Thymus (tissue), 11 donors: ENCODE data around the gene PXMP2. TPM values are rescaled to one million over a fixed set of nuclear protein-coding genes. Genes with fewer than 3 reads are reported as not detected.
A peak's percentile ranks its signal among the peaks of the same experiment; 100 is the strongest.

Experiments used
- DNase-seq, 9 donors: peaks; one replicate each; pipeline ENCODE4 v3.0.0-alpha.2; 2013; ENCODE audit warnings: low spot score in 9 of 9, low read depth in 6 of 9, missing footprints in 1 of 9
- H3K27ac ChIP-seq, 2 donors: one replicate each; pipeline ENCODE4 v1.5.1; 2013; ENCODE audit warnings: control low read depth in 1 of 2, low read depth in 1 of 2, low read length in 1 of 2, mild to moderate bottlenecking in 1 of 2, moderate library complexity in 1 of 2
- H3K27me3 ChIP-seq, 2 donors: one replicate each; pipeline ENCODE4 v1.5.1; 2013; ENCODE audit warnings: low read length in 1 of 2; ENCODE audit not compliant: control insufficient read depth in 2 of 2, insufficient read depth in 1 of 2
- H3K36me3 ChIP-seq, 2 donors: one replicate each; pipeline ENCODE4 v1.5.1; 2013; ENCODE audit warnings: low read length in 1 of 2, mild to moderate bottlenecking in 1 of 2, moderate library complexity in 1 of 2; ENCODE audit not compliant: control insufficient read depth in 2 of 2, insufficient read depth in 2 of 2
- H3K4me1 ChIP-seq, 2 donors: one replicate each; pipeline ENCODE4 v1.5.1; 2013; ENCODE audit warnings: low read length in 2 of 2; ENCODE audit not compliant: control insufficient read depth in 2 of 2, insufficient read depth in 2 of 2
- H3K4me3 ChIP-seq, 2 donors: one replicate each; pipeline ENCODE4 v1.5.1; 2013; ENCODE audit warnings: low read length in 2 of 2, control low read depth in 1 of 2, mild to moderate bottlenecking in 1 of 2
- H3K9me3 ChIP-seq, 2 donors: one replicate each; pipeline ENCODE4 v1.5.1; 2013; ENCODE audit warnings: low read length in 1 of 2, mild to moderate bottlenecking in 1 of 2; ENCODE audit not compliant: control insufficient read depth in 2 of 2, insufficient read depth in 1 of 2
- WGBS: extraction: QIAGEN DNeasy Blood & Tissue Kit; methylation state at CpG from one replicate; pipeline ENCODE4 v1.1.7; 2013; 5-methylcytosine and 5-hydroxymethylcytosine counted together
- polyA plus RNA-seq: library from polyadenylated mRNA; stranded (reverse); fragments of 200-250 nt; gene quantifications from one replicate; pipeline ENCODE4 v1.2.3, GENCODE V29; 2013
- total RNA-seq: library from RNA; stranded (reverse); fragments of 120-200 nt; gene quantifications from one replicate; pipeline ENCODE4 v1.2.4, GENCODE V29; 2013
- donor health status: healthy.

PXMP2 gene
- total and polyA plus RNA-seq, 2 donors, result 6.3 to 50.1 TPM

DNA sequence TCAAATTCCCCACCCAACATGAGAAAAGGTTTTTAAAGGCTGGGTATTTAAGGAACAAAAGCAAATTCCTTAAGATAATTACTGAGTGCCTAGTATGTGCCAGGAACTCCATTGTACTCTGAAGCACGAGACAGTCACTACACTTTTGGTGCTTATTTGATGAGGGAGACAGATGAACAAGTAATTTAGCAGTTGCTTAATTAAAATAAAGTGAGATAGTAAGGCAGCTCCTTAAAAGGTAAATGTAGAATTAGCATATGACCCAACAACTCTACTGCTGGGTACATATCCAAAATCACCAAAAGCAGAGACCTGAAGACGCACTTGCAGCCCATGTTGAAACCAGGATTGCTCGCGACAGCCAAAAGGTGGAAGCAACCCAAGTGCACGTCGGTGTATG is 21.6 kb upstream of the PXMP2 start:
- peaks cover 27 to 40% of the 10 kb centered on the region in 2 donors for H3K4me1 ChIP-seq
- no peak for DNase-seq
- no peaks in the 10 kb centered on the region for H3K27me3 ChIP-seq
- no peak overlapping the region for H3K4me3 ChIP-seq
- 94% methylated on average over 6 of the region's 6 CpGs for WGBS
- H3K27ac ChIP-seq, result no peak overlapping the region
- H3K9me3 ChIP-seq, result peaks cover 0 to 3% of the 10 kb centered on the region in 2 donors
- peaks cover 68 to 90% of the 10 kb centered on the region in 2 donors for H3K36me3 ChIP-seq

DNA sequence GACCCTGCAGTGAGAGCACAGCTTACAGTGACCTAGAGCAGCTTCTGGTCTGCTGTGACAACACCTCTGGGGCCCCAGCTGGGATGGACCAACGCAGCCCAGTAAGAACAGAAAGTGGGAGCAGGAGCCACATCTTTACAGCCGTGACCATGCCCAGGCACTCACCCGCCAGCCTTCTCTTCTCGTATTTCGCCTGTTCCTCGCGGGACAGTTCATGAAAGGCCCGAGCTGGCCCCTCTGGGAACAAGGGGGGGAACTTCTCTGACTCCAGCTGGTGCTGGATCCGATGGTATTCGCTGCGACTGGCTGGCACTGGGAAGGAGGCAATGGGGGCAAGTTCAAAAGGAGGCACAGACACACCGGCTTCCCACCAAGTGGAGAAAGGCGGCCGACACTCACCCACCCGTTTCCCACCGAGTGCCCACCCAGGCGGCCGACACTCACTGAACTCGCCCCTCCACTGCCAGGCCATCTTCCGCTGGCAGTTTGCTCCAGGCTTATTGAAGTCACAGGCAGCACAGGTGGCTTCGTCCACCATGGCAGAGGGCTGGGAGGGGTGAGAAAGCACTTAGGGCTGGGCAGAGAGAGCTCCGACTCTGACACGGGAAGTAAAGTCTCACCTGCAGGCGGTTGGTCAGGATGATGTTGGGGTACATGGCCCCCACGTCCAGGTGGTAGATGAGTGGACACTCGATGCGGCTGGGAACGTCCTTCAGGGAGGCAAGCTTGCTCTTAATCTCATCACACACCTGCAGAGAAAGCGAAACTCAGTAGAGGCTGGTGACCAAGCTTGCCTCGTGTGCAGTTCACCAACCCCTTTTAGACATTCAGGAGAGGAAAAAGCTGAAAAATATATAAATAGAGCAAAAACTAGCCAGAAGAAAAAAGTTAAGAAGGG is 18.9 kb upstream of the PXMP2 start:
- H3K27me3 ChIP-seq, result no peaks in the 10 kb centered on the region
- DNase-seq, result no peak
- peaks cover 3 to 13% of the 10 kb centered on the region in 2 donors for H3K4me1 ChIP-seq
- H3K27ac ChIP-seq, result no peak overlapping the region
- peaks cover 77 to 84% of the 10 kb centered on the region in 2 donors for H3K36me3 ChIP-seq
- H3K4me3 ChIP-seq, result no peak overlapping the region
- peaks cover 0 to 6% of the 10 kb centered on the region in 2 donors for H3K9me3 ChIP-seq
- 97% methylated on average over 30 of the region's 30 CpGs for WGBS

DNA sequence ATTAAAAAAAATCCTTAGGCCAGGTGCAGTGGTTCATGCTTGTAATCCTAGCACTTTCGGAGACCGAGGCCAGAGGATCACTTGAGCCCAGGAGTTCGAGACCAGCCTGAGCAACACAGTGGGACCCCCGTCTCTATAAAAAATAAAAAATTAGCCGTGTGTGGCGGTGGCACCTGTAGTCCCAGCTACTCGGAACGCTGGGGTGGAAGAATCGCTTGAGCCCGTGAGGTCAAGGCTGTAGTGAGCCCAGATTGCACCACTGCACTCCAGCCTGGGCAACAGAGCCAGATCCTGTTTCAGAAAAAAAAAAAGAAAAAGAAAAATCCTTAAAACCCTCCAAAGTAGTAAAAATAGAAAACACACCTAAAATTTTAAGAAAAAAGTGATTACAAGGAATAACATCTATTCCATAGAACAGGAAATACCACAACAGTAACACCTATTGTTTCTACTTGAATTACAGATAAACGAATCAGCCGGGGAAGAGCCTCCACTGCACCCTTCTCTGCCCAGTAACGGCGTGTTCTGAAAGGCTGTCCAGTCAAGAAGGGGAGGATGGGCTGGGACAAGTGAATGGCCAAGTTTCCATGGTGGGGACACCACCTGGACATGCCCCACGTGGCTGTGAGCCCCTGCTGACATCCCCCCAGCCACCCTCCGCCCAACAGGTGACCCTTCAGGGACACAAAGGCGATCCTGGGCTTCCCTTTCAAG is 18.1 kb upstream of the PXMP2 start:
- H3K9me3 ChIP-seq, result peaks cover 0 to 6% of the 10 kb centered on the region in 2 donors
- H3K36me3 ChIP-seq, result peaks cover 77 to 84% of the 10 kb centered on the region in 2 donors
- peaks cover 0 to 4% of the 10 kb centered on the region in 2 donors for H3K4me1 ChIP-seq
- H3K27me3 ChIP-seq, result no peaks in the 10 kb centered on the region
- no peak for DNase-seq
- H3K27ac ChIP-seq, result no peak overlapping the region
- WGBS, result 98% methylated on average over 17 of the region's 17 CpGs
- H3K4me3 ChIP-seq, result no peak overlapping the region

DNA sequence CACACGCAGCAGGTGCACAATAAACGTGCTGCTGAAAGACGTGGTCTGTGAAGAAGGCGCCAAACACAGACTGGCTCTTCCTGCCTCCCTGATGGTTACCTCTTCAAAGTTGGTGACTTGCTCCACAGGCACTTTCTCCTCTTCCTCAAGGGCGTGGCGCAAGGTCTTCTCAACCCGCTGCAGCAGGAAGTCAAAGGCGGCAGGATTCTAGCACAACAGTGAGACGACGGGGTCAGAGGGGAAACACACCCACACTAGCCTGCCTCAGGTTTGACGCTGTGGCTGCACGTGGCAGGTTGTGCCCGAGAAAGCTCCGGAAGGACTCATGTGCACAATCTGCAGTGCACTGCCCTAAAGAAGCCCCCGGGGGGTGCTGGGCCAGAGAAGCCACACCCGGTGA is 15.3 kb upstream of the PXMP2 start:
- Histone ChIP-seq H3K4me3 (no peak overlapping the region), H3K36me3 (peaks cover 82 to 83% of the 10 kb centered on the region in 2 donors), H3K9me3 (peaks cover 0 to 3% of the 10 kb centered on the region in 2 donors), H3K4me1 (no peaks in the 10 kb centered on the region), H3K27me3 (no peaks in the 10 kb centered on the region), H3K27ac (no peak overlapping the region)
- peak in 1 of 9 donors; percentile 24 for DNase-seq
- 87% methylated on average over 16 of the region's 16 CpGs for WGBS

DNA sequence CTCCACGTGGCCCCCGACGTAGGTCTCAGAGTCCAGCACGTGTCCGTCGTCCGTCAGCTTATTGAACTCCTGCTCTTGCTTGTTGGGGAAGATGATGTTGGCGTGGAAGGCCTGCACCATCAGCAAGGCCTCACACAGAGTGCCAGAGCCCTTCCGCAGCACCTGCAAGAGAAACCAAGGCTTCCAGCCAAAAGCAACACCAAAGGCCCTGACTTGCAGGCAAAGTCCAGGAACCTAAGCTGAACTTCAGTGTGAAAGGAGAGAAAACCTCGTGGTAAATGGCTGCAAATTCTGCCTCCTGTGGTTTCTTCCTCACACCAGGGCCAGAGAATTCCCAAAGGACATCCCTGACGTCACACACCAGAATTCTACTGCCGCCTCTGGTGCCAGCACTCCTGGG is 14.7 kb upstream of the PXMP2 start:
- no peak overlapping the region for H3K27ac ChIP-seq
- no peaks in the 10 kb centered on the region for H3K4me1 ChIP-seq
- peaks cover 82 to 83% of the 10 kb centered on the region in 2 donors for H3K36me3 ChIP-seq
- H3K4me3 ChIP-seq, result no peak overlapping the region
- 95% methylated on average over 12 of the region's 12 CpGs for WGBS
- no peaks in the 10 kb centered on the region for H3K27me3 ChIP-seq
- DNase-seq, result no peak
- H3K9me3 ChIP-seq, result peaks cover 0 to 3% of the 10 kb centered on the region in 2 donors

DNA sequence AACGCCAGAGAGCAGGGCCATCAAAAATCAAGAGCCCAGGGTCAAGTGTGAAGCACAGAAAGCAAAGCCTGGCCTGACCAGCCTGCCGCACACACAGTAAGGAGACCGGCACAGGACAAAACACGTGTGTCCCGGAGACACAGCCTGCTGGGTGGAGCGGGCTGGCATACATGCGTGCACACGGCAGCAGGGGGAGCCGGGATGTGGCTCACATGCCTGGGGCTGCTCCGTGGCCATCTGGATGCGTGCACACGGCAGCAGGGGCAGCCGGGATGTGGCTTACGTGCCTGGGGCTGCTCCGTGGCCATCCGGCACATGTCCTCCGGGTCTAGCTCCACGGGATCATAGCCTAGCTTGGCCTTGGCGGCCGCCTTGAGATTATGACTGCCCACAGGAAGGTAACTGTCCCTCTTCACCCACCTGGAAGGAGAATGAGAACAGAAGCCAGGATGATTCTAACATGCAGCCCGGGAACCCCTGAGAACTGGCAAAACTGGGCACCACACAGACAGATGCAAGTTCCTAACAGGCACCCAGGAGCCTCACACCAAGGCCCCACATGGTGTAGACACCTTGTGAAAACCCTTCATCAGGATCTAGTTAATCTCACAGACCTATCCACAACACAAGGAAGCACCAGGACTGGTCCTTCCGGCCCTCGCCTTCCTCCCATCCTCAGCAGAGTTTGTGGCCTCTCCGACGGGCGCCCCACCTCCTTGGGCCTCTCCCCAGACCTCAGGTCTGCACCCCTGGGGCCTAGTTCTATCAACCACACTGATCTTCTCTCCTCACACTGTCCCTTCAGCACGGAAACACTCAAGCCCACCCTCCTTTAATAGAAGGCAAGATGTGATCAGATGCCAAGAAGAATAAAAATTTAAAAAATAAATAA is 13.9 kb upstream of the PXMP2 start:
- no peak overlapping the region for H3K4me3 ChIP-seq
- no peak overlapping the region for H3K27ac ChIP-seq
- H3K27me3 ChIP-seq, result no peaks in the 10 kb centered on the region
- H3K4me1 ChIP-seq, result no peaks in the 10 kb centered on the region
- H3K36me3 ChIP-seq, result peaks cover 78 to 83% of the 10 kb centered on the region in 2 donors
- 96% methylated on average over 27 of the region's 27 CpGs for WGBS
- peaks cover 0 to 3% of the 10 kb centered on the region in 2 donors for H3K9me3 ChIP-seq
- DNase-seq, result no peak

DNA sequence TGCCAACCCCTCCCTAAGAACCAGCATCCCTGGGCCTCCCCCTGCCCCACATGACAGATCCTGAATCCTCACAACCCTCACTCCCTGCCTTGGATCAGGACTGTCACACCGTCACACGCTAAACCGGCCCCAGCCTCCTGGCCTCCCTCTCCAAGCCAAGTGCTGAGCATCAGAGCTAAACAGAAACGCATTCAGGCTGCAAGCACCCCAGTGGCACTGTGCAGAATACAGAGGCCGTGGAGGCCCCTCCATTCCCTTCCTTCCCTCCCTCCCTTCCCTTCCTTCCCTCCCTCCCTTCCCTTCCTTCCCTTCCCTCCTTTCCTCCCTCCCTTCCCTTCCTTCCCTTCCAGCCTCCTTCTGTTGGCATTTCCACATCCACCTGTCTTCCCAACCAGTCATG is 12.8 kb upstream of the PXMP2 start:
- Histone ChIP-seq H3K27ac (no peak overlapping the region), H3K27me3 (no peaks in the 10 kb centered on the region), H3K9me3 (peaks cover 0 to 3% of the 10 kb centered on the region in 2 donors), H3K4me1 (no peaks in the 10 kb centered on the region), H3K36me3 (peaks cover 75 to 83% of the 10 kb centered on the region in 2 donors), H3K4me3 (no peak overlapping the region)
- no peak for DNase-seq
- 99% methylated on average over 5 of the region's 5 CpGs for WGBS

DNA sequence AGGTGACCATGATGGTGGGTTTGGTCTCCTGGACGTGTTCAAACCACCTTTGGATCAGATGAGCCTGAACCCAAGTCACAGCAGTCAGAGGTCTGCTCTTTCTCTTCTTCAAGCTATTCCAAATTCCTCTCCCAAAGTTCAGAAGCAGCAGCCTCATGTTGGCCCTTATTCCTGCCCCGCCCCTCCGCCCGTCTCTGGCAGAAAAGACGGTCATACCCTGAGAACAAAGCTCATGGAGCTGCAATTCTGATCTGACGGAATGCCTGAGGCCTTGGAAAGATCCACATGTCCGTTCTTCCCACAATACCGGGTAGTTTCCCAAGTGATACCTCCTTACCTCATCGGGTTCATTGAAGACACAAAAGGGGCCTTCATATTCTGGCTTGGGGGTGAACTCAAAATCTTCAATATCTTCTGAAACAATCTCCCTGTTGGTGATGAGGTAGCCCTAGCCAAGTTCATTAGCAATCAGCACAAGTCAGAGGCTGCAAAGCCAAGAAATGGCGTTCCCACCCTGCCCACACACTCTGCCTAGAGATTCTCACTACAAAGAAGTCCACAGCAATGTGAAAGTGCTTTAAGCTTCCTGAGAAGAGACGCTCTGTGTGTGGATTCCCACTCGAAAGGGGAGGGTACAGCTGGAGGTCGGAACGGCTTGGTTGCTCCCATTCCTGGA is 11.5 kb upstream of the PXMP2 start:
- no peak for DNase-seq
- no peaks in the 10 kb centered on the region for H3K27me3 ChIP-seq
- no peak overlapping the region for H3K4me3 ChIP-seq
- 97% methylated on average over 14 of the region's 14 CpGs for WGBS
- peaks cover 79 to 90% of the 10 kb centered on the region in 2 donors for H3K36me3 ChIP-seq
- peaks cover 0 to 2% of the 10 kb centered on the region in 2 donors for H3K4me1 ChIP-seq
- H3K9me3 ChIP-seq, result peaks cover 0 to 3% of the 10 kb centered on the region in 2 donors
- H3K27ac ChIP-seq, result no peak overlapping the region
